Thyroid gland (tissue), 4 donors: ENCODE data around the gene DFFB. TPM values are rescaled to one million over a fixed set of nuclear protein-coding genes. Genes with fewer than 3 reads are reported as not detected.

Experiments
- DNase-seq, 2 donors: peaks; one replicate each; pipeline ENCODE4 v3.0.0-alpha.2; 2019
- H3K27ac ChIP-seq, 3 donors: fragments of 200-600 bp; sonication (generic); 1 replicate in 2 of 3; 2 replicates in 1 of 3; pipeline ENCODE4 v1.5.1; 2016 to 2019; ENCODE audit warnings: mild to moderate bottlenecking in 1 of 3, moderate library complexity in 1 of 3
- H3K27me3 ChIP-seq: fragments of 200-600 bp; sonication (generic); one replicate; pipeline ENCODE4 v1.5.1; 2019
- H3K36me3 ChIP-seq, 2 donors: fragments of 200-600 bp; sonication (generic); one replicate each; pipeline ENCODE4 v1.5.1; 2016 to 2019
- H3K4me1 ChIP-seq, 2 donors: fragments of 200-600 bp; sonication (generic); one replicate each; pipeline ENCODE4 v1.5.1; 2017 to 2019
- H3K4me3 ChIP-seq, 3 donors: fragments of 200-600 bp; sonication (generic); replicated peaks in 1 of 3; 1 replicate in 2 of 3; 2 replicates in 1 of 3; pipeline ENCODE4 v1.5.1; 2016; ENCODE audit warnings: mild to moderate bottlenecking in 1 of 3
- H3K9me3 ChIP-seq: fragments of 200-600 bp; sonication (generic); one replicate; pipeline ENCODE4 v1.5.1; 2017
- POLR2A ChIP-seq, 2 donors: fragments of 450-650 bp; IDR thresholded peaks; one replicate each; pipeline ENCODE4 v1.6.1; 2017; ENCODE audit warnings: antibody characterized with exemption in 2 of 2, mild to moderate bottlenecking in 2 of 2, moderate library complexity in 1 of 2
- WGBS, 2 donors: methylation state at CpG; one replicate each; pipeline ENCODE4 v1.1.5; 2017; 5-methylcytosine and 5-hydroxymethylcytosine counted together
- intact Hi-C: fragments of 100-400 bp; cut with DNase I; formaldehyde crosslinking; loops from one replicate; pipeline ENCODE4 v1.15.1; 2023
- total RNA-seq, 4 donors: library from RNA; depleted of rRNA; stranded (reverse); fragments of >200 nt; gene quantifications; one replicate each; pipeline ENCODE4 v1.2.3, GENCODE V29; 2016
- TF ChIP-seq, protein P1 (sequence below), 6 experiments: fragments of 200-600 bp in 3 of 6; fragments of 450-650 bp in 3 of 6; sonication (generic) in 3 of 6; IDR thresholded peaks; one replicate each; pipeline ENCODE4 v1.5.1; 2016 to 2019; ENCODE audit warnings: antibody characterized with exemption in 6 of 6, mild to moderate bottlenecking in 2 of 6, inconsistent platforms in 1 of 6, moderate library complexity in 1 of 6

Gene DFFB
- total RNA-seq, 4 donors from 2014 or later, result 5.1 to 8.6 (median 6.8) TPM

- no peak overlapping the region for H3K4me3 ChIP-seq
- 100% methylated on average over 1 of the region's 1 CpG for WGBS, 2 donors
- intact Hi-C loops, result no loop called here
- no peaks in the 10 kb centered on the region for H3K27me3 ChIP-seq
- no peak for DNase-seq
- no peak for TF ChIP-seq POLR2A (IDR thresholded peaks at IDR 0.05)
- TF ChIP-seq, protein P1, sequence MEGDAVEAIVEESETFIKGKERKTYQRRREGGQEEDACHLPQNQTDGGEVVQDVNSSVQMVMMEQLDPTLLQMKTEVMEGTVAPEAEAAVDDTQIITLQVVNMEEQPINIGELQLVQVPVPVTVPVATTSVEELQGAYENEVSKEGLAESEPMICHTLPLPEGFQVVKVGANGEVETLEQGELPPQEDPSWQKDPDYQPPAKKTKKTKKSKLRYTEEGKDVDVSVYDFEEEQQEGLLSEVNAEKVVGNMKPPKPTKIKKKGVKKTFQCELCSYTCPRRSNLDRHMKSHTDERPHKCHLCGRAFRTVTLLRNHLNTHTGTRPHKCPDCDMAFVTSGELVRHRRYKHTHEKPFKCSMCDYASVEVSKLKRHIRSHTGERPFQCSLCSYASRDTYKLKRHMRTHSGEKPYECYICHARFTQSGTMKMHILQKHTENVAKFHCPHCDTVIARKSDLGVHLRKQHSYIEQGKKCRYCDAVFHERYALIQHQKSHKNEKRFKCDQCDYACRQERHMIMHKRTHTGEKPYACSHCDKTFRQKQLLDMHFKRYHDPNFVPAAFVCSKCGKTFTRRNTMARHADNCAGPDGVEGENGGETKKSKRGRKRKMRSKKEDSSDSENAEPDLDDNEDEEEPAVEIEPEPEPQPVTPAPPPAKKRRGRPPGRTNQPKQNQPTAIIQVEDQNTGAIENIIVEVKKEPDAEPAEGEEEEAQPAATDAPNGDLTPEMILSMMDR (IDR thresholded peaks at IDR 0.05), result no peak
- H3K9me3 ChIP-seq, result no peaks in the 10 kb centered on the region
- H3K4me1 ChIP-seq, result no peaks in the 10 kb centered on the region
- no peak overlapping the region for H3K27ac ChIP-seq
- H3K36me3 ChIP-seq, result peaks cover 40 to 52% of the 10 kb centered on the region in 2 donors
Measured at GRCh38 chr1:3837685-3838084, 19.6 kb upstream of the DFFB start.

- H3K9me3 ChIP-seq, result no peaks in the 10 kb centered on the region
- intact Hi-C loops, result no loop called here
- 95 to 97% methylated on average over 11 of the region's 11 CpGs for WGBS, 2 donors
- no peak overlapping the region for H3K27ac ChIP-seq
- peaks cover 39 to 55% of the 10 kb centered on the region in 2 donors for H3K36me3 ChIP-seq
- DNase-seq, result no peak
- H3K4me1 ChIP-seq, result no peaks in the 10 kb centered on the region
- TF ChIP-seq, protein P1 (IDR thresholded peaks at IDR 0.05), result no peak
- no peak for TF ChIP-seq POLR2A (IDR thresholded peaks at IDR 0.05)
- no peaks in the 10 kb centered on the region for H3K27me3 ChIP-seq
- H3K4me3 ChIP-seq, result no peak overlapping the region
Measured at GRCh38 chr1:3838788-3839187, 18.5 kb upstream of the DFFB start.

DNA sequence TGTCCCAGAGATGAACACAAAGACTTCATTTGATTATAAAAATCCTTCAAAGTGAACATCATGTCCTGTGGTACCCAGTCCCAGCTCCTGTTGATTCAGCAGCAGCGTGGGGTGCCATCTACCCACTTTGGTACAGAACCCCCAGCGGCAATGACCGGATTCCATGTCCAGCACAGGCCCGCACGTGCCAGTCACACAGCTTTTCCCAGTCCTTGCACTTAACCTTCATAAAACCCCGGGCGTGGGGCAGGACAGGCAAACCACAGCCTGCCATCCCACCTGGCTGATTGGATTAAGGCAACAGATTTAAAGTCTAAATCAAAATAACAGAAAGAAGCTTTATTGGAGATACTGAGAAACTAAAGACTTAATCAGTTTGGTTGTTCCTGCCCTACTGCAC, 15.8 kb upstream of the DFFB start:
- WGBS, 2 donors, result 96% methylated on average over 7 of the region's 7 CpGs
- H3K36me3 ChIP-seq, result peaks cover 43 to 59% of the 10 kb centered on the region in 2 donors
- no peak for DNase-seq
- no peaks in the 10 kb centered on the region for H3K4me1 ChIP-seq
- TF ChIP-seq, protein P1 (IDR thresholded peaks at IDR 0.05), result no peak
- no peak for TF ChIP-seq POLR2A (IDR thresholded peaks at IDR 0.05)
- H3K4me3 ChIP-seq, result no peak overlapping the region
- intact Hi-C loops, result no loop called here
- H3K27ac ChIP-seq, result no peak overlapping the region
- H3K9me3 ChIP-seq, result no peaks in the 10 kb centered on the region
- H3K27me3 ChIP-seq, result no peaks in the 10 kb centered on the region

DNA sequence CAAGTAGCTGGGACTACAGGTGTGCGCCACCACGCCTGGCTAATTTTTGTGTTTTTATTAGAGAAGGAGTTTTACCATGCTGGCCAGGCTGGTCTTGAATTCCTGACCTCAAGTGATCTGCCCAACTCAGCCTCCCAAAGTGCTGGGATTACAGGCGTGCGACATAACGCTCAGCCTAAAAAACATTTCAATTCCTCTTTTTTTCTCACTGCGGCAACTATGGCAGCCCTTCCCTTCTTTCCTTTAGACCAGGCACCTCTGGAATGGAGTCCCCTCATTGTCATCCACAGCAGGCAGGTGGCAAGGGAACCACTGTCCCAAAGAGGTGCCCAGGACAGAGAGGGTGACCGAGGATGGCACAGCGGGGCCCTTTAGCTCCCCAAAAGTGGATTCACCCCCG, 14.4 kb upstream of the DFFB start:
- no peaks in the 10 kb centered on the region for H3K27me3 ChIP-seq
- H3K36me3 ChIP-seq, result peaks cover 34 to 52% of the 10 kb centered on the region in 2 donors
- H3K4me1 ChIP-seq, result no peaks in the 10 kb centered on the region
- no peaks in the 10 kb centered on the region for H3K9me3 ChIP-seq
- DNase-seq, result no peak
- no peak overlapping the region for H3K4me3 ChIP-seq
- H3K27ac ChIP-seq, result no peak overlapping the region
- intact Hi-C loops, result no loop called here
- TF ChIP-seq, protein P1 (IDR thresholded peaks at IDR 0.05), result no peak
- no peak for TF ChIP-seq POLR2A (IDR thresholded peaks at IDR 0.05)
- WGBS, 2 donors, result 96% methylated on average over 9 of the region's 9 CpGs

GRCh38 chr1:3846541-3846940, 10.7 kb upstream of the DFFB start:
- Histone ChIP-seq H3K4me3 (no peak overlapping the region), H3K4me1 (no peaks in the 10 kb centered on the region), H3K36me3 (peaks cover 25 to 45% of the 10 kb centered on the region in 2 donors), H3K9me3 (no peaks in the 10 kb centered on the region), H3K27me3 (no peaks in the 10 kb centered on the region), H3K27ac (no peak overlapping the region)
- WGBS, 2 donors, result 93 to 97% methylated on average over 3 of the region's 3 CpGs
- TF ChIP-seq POLR2A (IDR thresholded peaks at IDR 0.05), result no peak
- TF ChIP-seq, protein P1 (IDR thresholded peaks at IDR 0.05), result no peak
- intact Hi-C loops, result no loop called here
- no peak for DNase-seq
